ENCODE data around the gene ZNF335.

ZNF335 gene

GRCh38 chr20:45971675-45972499, at the start of gene ZNF335:
Gene ZNF335 (minus strand): TSS chr20:45972203. CDS start chr20:45971410, 793 bp downstream.
- peak; percentile 85 to 93 (median 92) for DNase-seq (ENCODE audit: low read depth in 2 of 3, low spot score in 2 of 3)

GRCh38 chr20:46020555-46020954, 48.6 kb upstream of the ZNF335 start:
- DNase-seq (ENCODE audit: low read depth in 2 of 3, low spot score in 2 of 3), result no peak

- DNase-seq (ENCODE audit: low read depth in 2 of 3, low spot score in 2 of 3), result no peak
Measured at GRCh38 chr20:46018611-46019010, 46.6 kb upstream of the ZNF335 start.

- no peak for DNase-seq (ENCODE audit: low read depth in 2 of 3, low spot score in 2 of 3)
Measured at GRCh38 chr20:46018112-46018511, 46.1 kb upstream of the ZNF335 start.

- no peak for DNase-seq (ENCODE audit: low read depth in 2 of 3, low spot score in 2 of 3)
Measured at GRCh38 chr20:46017272-46017671, 45.3 kb upstream of the ZNF335 start.

- DNase-seq (ENCODE audit: low read depth in 2 of 3, low spot score in 2 of 3), result no peak
Measured at GRCh38 chr20:46014517-46015396, 42.8 kb upstream of the ZNF335 start.

- peak; percentile 41 to 57 (median 45) for DNase-seq (ENCODE audit: low read depth in 2 of 3, low spot score in 2 of 3)
Measured at GRCh38 chr20:46013829-46014516, 42.0 kb upstream of the ZNF335 start.

GRCh38 chr20:46013322-46013828, 41.4 kb upstream of the ZNF335 start:
- no peak for DNase-seq (ENCODE audit: low read depth in 2 of 3, low spot score in 2 of 3)

GRCh38 chr20:46012921-46013320, 40.9 kb upstream of the ZNF335 start:
- DNase-seq (ENCODE audit: low read depth in 2 of 3, low spot score in 2 of 3), result no peak

GRCh38 chr20:46011631-46012482, 39.9 kb upstream of the ZNF335 start:
- DNase-seq (ENCODE audit: low read depth in 2 of 3, low spot score in 2 of 3), result peak in 1 of 3 experiments; percentile 51

- no peak for DNase-seq (ENCODE audit: low read depth in 2 of 3, low spot score in 2 of 3)
Measured at GRCh38 chr20:46010491-46011391, 38.7 kb upstream of the ZNF335 start.

- DNase-seq (ENCODE audit: low read depth in 2 of 3, low spot score in 2 of 3), result no peak
Measured at GRCh38 chr20:46009816-46010215, 37.8 kb upstream of the ZNF335 start.

- no peak for DNase-seq (ENCODE audit: low read depth in 2 of 3, low spot score in 2 of 3)
Measured at GRCh38 chr20:46007671-46008070, 35.7 kb upstream of the ZNF335 start.

GRCh38 chr20:46006964-46007363, 35.0 kb upstream of the ZNF335 start:
- DNase-seq (ENCODE audit: low read depth in 2 of 3, low spot score in 2 of 3), result no peak

GRCh38 chr20:46006022-46006705, 34.2 kb upstream of the ZNF335 start:
- DNase-seq (ENCODE audit: low read depth in 2 of 3, low spot score in 2 of 3), result no peak

- no peak for DNase-seq (ENCODE audit: low read depth in 2 of 3, low spot score in 2 of 3)
Measured at GRCh38 chr20:46004889-46005473, 33.0 kb upstream of the ZNF335 start.

- DNase-seq (ENCODE audit: low read depth in 2 of 3, low spot score in 2 of 3), result no peak
Measured at GRCh38 chr20:46004187-46004586, 32.2 kb upstream of the ZNF335 start.

GRCh38 chr20:46002008-46002407, 30.0 kb upstream of the ZNF335 start:
- DNase-seq (ENCODE audit: low read depth in 2 of 3, low spot score in 2 of 3), result no peak
